Retinal pigment epithelial cell (primary cell): Measurements from ENCODE around the gene NMUR1.
A peak's percentile ranks its signal among the peaks of the same experiment; 100 is the strongest.
"Not testable (repeated sequence)": the region's sequence is repeated elsewhere in the genome, so short reads cannot be mapped to it uniquely, and the experiment has no call there.

Experiments used
- DNase-seq: peaks from one replicate; pipeline ENCODE4 v3.0.0-alpha.2; 2010; ENCODE audit warnings: low read depth
- H3K4me3 ChIP-seq: 2 replicates; pipeline ENCODE4 v1.5.1; 2011; ENCODE audit warnings: mild to moderate bottlenecking, low read length, control low read depth, moderate library complexity
- CTCF ChIP-seq: conservative IDR thresholded peaks from 2 replicates; pipeline ENCODE4 v1.5.1; 2011; ENCODE audit warnings: low read depth, low read length, control low read depth, inconsistent platforms

NMUR1 gene

DNA sequence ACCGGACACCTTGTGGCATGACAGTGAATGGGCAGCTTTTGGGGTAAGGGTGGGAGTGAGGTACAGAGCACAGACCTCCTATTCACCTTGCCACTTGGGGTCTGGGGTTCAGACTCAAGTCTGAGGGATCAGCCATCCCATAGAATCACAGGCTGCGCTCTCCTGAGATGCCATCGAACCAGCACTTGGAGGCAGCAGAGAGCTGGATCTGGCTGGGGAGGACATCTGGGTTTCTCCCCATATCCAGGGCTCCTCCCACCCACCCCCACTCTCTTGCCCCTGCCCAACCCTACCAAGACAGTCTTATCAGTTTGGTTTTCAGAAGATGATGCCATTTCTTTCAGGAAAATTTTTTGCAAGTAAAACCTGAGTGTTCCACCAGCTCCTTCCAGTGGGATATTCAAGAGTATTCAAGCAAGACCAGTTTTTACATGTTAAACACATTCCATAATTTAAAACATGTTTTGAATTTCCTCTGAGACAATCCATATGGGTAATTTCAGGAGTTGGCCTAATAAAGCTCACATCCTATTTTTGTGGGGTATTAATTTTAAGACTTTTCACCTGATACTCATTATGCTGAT lies 33.2 kb upstream of the NMUR1 start:
- TF ChIP-seq CTCF, result peak; percentile 87
- DNase-seq, result peak; percentile 38
- no peak overlapping the region for H3K4me3 ChIP-seq

DNA sequence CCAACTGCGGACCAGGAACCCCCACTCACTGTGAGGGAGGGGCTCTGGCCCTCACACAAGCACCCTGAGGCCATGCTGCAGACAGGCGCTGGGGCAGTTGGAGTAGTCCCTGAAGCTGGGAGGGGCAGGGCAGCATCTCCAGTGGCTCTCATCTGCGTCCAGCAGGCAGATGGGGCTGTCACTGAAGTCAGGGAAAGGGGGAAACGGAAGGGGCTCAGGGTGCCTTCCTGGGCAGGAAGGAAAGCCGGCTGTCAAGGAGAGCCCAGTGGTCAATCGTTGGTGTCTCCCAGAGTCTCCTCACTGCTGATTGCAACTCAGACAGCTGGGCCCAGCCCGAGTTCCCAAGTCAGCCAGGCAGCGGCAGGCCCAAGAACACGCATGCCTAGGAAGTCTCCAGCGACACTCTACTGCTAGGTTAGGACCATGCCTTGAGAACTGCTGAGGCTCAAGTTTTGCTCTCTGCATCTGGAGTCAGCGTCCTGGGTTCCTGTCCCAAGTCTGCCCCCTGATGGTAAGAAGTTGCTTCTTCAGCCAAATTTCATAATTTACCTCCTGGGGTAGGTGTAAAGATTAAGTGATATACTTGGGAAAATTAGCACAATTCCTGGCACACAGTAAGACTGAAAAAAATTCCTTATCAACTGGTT lies 27.4 kb upstream of the NMUR1 start:
- DNase-seq, result peak; percentile 46
- peak; percentile 78 for TF ChIP-seq CTCF
- no peak overlapping the region for H3K4me3 ChIP-seq

DNA sequence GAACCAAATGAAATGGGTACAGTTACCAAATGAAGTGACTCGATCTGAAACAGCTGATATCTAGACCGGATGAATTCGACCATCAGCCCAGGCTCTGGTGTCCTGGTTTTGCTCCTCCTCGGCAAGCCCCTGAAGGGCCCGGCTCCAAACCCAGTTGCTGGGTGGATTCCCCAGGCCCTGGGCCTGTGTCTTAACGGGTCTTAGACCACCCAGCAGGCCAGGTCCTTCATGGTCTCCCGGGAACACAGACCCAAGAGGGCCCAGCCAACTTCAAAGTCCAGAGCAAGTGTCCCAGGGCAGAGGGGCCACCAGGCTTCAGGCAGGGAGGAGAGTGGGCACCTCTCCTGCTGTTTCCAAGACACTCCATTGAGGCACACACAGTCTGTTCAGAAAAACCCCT lies 26.7 kb upstream of the NMUR1 start:
- TF ChIP-seq CTCF, result no peak
- DNase-seq, result no peak
- no peak overlapping the region for H3K4me3 ChIP-seq

- not testable (repeated sequence) for DNase-seq, H3K4me3 ChIP-seq
Observed at GRCh38 chr2:231556496-231556895, 26.3 kb upstream of the NMUR1 start.

DNA sequence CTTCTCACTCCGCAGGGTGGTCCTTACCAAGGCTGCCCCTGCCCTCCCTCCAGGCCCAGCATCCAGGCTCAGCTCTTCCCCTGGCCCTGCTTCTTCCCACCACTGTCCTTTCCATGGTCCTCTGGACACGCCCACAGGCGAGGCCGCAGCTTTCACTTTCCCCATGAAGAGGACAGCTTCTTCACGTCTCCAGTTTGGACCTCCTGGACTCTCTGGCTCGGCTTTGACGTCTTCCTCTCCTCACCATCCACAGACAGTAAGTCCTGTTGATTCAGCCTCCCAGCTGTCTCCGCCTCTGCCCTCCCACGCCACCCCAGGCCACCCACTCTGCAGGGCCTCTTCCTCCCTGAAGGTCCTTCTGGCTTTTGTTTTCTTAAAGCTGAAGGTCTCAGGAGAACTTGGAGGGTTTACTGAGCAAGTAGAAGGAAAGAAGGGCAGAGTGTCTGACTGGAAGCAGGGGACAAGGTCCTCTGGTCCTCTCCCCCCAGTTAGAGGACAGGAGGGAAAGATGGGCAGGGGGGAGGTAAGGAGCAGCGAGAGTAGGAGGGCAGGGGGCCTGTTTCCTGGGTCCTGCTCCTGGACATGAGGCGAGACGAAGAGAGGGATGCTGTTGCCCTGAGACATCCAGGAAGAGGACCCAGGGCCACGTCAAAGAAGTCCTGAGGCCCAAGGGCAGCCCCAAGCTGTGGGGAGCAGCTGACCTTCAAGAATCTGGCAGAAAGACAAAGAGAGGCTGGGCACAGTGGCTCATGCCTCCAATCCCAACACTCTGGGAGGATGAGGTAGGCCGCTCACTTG lies 24.7 kb upstream of the NMUR1 start:
- no peak for TF ChIP-seq CTCF
- no peak for DNase-seq
- H3K4me3 ChIP-seq, result no peak overlapping the region

GRCh38 chr2:231554327-231554726 lies 24.1 kb upstream of the NMUR1 start:
- no peak for TF ChIP-seq CTCF
- no peak for DNase-seq
- H3K4me3 ChIP-seq, result no peak overlapping the region

GRCh38 chr2:231552752-231553151 lies 22.5 kb upstream of the NMUR1 start:
- no peak overlapping the region for H3K4me3 ChIP-seq
- no peak for TF ChIP-seq CTCF

More at GRCh38 chr2:231552752-231553151, 22.5 kb upstream of the NMUR1 start:
- DNase-seq, result no peak
